B cell (primary cell): ENCODE data around the gene TFPI2.

Experiments
- CTCF ChIP-seq: fragments of 200-600 bp; IDR thresholded peaks from one replicate; pipeline ENCODE4 v1.8.0; 2022; ENCODE audit warnings: antibody characterized with exemption, mild to moderate bottlenecking
- EZH2 ChIP-seq: IDR thresholded peaks from 2 replicates; pipeline ENCODE4 v1.6.1; 2012; ENCODE audit warnings: borderline replicate concordance, low read depth, mild to moderate bottlenecking, moderate library complexity, low read length; ENCODE audit not compliant: insufficient read depth, poor library complexity, severe bottlenecking

DNA sequence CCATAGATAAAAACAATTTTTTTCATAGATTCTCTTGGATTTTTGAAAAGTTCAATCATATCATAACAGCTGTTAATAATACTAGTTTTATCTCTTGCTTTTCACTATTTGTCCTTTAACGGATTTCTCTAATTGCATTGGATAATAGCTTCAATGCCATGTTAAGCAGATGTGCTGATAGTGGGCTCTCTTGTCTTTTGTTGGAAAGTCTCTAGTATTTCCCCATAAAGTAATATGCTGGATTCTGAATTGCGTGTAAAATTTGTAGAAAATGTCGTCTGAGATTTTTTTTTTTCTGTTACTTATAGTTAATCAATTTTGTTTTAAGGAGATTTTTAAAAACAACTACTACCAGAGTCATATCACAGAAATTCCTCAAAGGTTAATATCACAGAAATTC lies 53.3 kb downstream of the TFPI2 start:
- no peak for TF ChIP-seq CTCF
- TF ChIP-seq EZH2 = no peak
